ENCODE data around the gene RPL19.
A peak's percentile ranks its signal among the peaks of the same experiment; 100 is the strongest.

The RPL19 gene

GRCh38 chr17:39200070-39200879 is at the start of gene RPL19:
Gene RPL19, plus strand, starts transcription at chr17:39200283. Its CDS starts 62 bp downstream, at chr17:39200345.
- TF ChIP-seq ZNF274 (IDR thresholded peaks at IDR 0.05; ENCODE audit: low read depth, low read length): no peak
- H3K4me3 ChIP-seq (ENCODE audit: low read length): peak within 1 kb of the TSS; percentile 99

GRCh38 chr17:39150795-39151149 is 49.3 kb upstream of the RPL19 start:
- no peak for TF ChIP-seq ZNF274 (IDR thresholded peaks at IDR 0.05; ENCODE audit: low read depth, low read length)
- no peak overlapping the region for H3K4me3 ChIP-seq (ENCODE audit: low read length)

GRCh38 chr17:39151150-39151942 is 48.7 kb upstream of the RPL19 start, which contains the start of gene PLXDC1:
Gene PLXDC1, minus strand, starts transcription at chr17:39151637. Its CDS starts 200 bp downstream, at chr17:39151437.
- no peak within 1 kb of the TSS; the same call in 1 of the 2 replicates for H3K4me3 ChIP-seq (ENCODE audit: low read length)
- TF ChIP-seq ZNF274 (IDR thresholded peaks at IDR 0.05; ENCODE audit: low read depth, low read length): no peak

- H3K4me3 ChIP-seq (ENCODE audit: low read length): peak overlapping the region; percentile 7; the same call in 1 of the 2 replicates
- TF ChIP-seq ZNF274 (IDR thresholded peaks at IDR 0.05; ENCODE audit: low read depth, low read length): no peak
Measured at GRCh38 chr17:39151943-39152818, 47.9 kb upstream of the RPL19 start.

- H3K4me3 ChIP-seq (ENCODE audit: low read length): peak overlapping the region; percentile 90
- no peak for TF ChIP-seq ZNF274 (IDR thresholded peaks at IDR 0.05; ENCODE audit: low read depth, low read length)
Measured at GRCh38 chr17:39153599-39154051, 46.5 kb upstream of the RPL19 start.

- no peak for TF ChIP-seq ZNF274 (IDR thresholded peaks at IDR 0.05; ENCODE audit: low read depth, low read length)
- no peak overlapping the region for H3K4me3 ChIP-seq (ENCODE audit: low read length)
Measured at GRCh38 chr17:39155654-39156053, 44.4 kb upstream of the RPL19 start.

GRCh38 chr17:39156491-39156890 is 43.6 kb upstream of the RPL19 start:
- TF ChIP-seq ZNF274 (IDR thresholded peaks at IDR 0.05; ENCODE audit: low read depth, low read length): no peak
- H3K4me3 ChIP-seq (ENCODE audit: low read length): no peak overlapping the region

- no peak overlapping the region for H3K4me3 ChIP-seq (ENCODE audit: low read length)
- TF ChIP-seq ZNF274 (IDR thresholded peaks at IDR 0.05; ENCODE audit: low read depth, low read length): no peak
Measured at GRCh38 chr17:39158623-39159022, 41.5 kb upstream of the RPL19 start.

GRCh38 chr17:39161962-39162361 is 38.1 kb upstream of the RPL19 start:
- no peak for TF ChIP-seq ZNF274 (IDR thresholded peaks at IDR 0.05; ENCODE audit: low read depth, low read length)

GRCh38 chr17:39164675-39165143 is 35.4 kb upstream of the RPL19 start:
- H3K4me3 ChIP-seq (ENCODE audit: low read length): peak overlapping the region; percentile 47; the same call in 1 of the 2 replicates
- TF ChIP-seq ZNF274 (IDR thresholded peaks at IDR 0.05; ENCODE audit: low read depth, low read length): no peak

More at GRCh38 chr17:39161962-39162361, 38.1 kb upstream of the RPL19 start:
- no peak overlapping the region for H3K4me3 ChIP-seq (ENCODE audit: low read length)

GRCh38 chr17:39165178-39165840 is 34.8 kb upstream of the RPL19 start:
- no peak for TF ChIP-seq ZNF274 (IDR thresholded peaks at IDR 0.05; ENCODE audit: low read depth, low read length)
- peak overlapping the region; percentile 47; the same call in 1 of the 2 replicates for H3K4me3 ChIP-seq (ENCODE audit: low read length)

- H3K4me3 ChIP-seq (ENCODE audit: low read length): peak within 1 kb of the TSS; percentile 47; the same call in 1 of the 2 replicates
- TF ChIP-seq ZNF274 (IDR thresholded peaks at IDR 0.05; ENCODE audit: low read depth, low read length): no peak
Measured at GRCh38 chr17:39165841-39166349, 34.2 kb upstream of the RPL19 start, which contains the start of gene ARL5C. Gene ARL5C, minus strand, starts transcription at chr17:39166161. Its CDS starts 401 bp downstream, at chr17:39165760.

All from GM08714 (cell line).